Heart left ventricle (tissue), 13 donors: ENCODE results near the gene PPM1L.

Experiments
- POLR2A ChIP-seq, 2 donors: fragments of 450-650 bp; IDR thresholded peaks; one replicate each; pipeline ENCODE4 v1.6.1; 2017; ENCODE audit warnings: antibody characterized with exemption in 2 of 2, mild to moderate bottlenecking in 2 of 2, moderate library complexity in 2 of 2
- TF ChIP-seq, protein P1 (sequence below), 12 donors: fragments of 200-600 bp; sonication (generic) in 4 of 12; IDR thresholded peaks; one replicate each; pipeline versions ENCODE4 v1.5.0 to v1.8.0; 2018 to 2022; ENCODE audit warnings: antibody characterized with exemption in 12 of 12, mild to moderate bottlenecking in 5 of 12
- donor health status: ischemic (EF 13 %, LVEDD 7.1; RV severe dilation, severe dysfunction).
- donor health status: DM: no; HTN: yes; CAD: no.
- donor health status: DM: no; HTN: no; CAD: no.
- donor health status: ischemic (EF 25% LVEDD 6.9; RV normal size, moderate dysfunction).
- donor health status: ischemic (EF 25% LVEDD 5.7; RV mildly dilated, moderate dysfunction).
- donor health status: ischemic (EF 35%, LVEDD 5.7; RV mildly dilated, moderate dysfunction).
- donor health status: nonischemic (EF 11% LVEDD 7.7; RV severe dilation, severe dysfunction).
- donor health status: DM: yes; HTN: yes; CAD: no.
- donor health status: PGD.
- donor health status: ischemic (EF 29% LVEDD 5.4; RV normal size, mild dysfunction).
- donor health status: nonischemic (EF 23%, LVEDD 6.1; RV moderate dilation, normal function).

GRCh38 chr3:160883373-160883772, 127.3 kb downstream of the PPM1L start:
- TF ChIP-seq, protein P1, sequence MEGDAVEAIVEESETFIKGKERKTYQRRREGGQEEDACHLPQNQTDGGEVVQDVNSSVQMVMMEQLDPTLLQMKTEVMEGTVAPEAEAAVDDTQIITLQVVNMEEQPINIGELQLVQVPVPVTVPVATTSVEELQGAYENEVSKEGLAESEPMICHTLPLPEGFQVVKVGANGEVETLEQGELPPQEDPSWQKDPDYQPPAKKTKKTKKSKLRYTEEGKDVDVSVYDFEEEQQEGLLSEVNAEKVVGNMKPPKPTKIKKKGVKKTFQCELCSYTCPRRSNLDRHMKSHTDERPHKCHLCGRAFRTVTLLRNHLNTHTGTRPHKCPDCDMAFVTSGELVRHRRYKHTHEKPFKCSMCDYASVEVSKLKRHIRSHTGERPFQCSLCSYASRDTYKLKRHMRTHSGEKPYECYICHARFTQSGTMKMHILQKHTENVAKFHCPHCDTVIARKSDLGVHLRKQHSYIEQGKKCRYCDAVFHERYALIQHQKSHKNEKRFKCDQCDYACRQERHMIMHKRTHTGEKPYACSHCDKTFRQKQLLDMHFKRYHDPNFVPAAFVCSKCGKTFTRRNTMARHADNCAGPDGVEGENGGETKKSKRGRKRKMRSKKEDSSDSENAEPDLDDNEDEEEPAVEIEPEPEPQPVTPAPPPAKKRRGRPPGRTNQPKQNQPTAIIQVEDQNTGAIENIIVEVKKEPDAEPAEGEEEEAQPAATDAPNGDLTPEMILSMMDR (IDR thresholded peaks at IDR 0.05): peak in 1 of 12 donors; percentile 11
- TF ChIP-seq POLR2A (IDR thresholded peaks at IDR 0.05): no peak
